Left kidney (tissue), 8 donors: ENCODE results near the gene RRM2. TPM values are rescaled to one million over a fixed set of nuclear protein-coding genes. Genes with fewer than 3 reads are reported as not detected.
A peak's percentile ranks its signal among the peaks of the same experiment; 100 is the strongest.

Experiments
- DNase-seq: peaks from one replicate; pipeline ENCODE4 v3.0.0-alpha.2; 2013
- long read RNA-seq, 8 donors: transcript quantifications; one replicate each; lab custom pipeline, GENCODE V29; 2026
- polyA plus RNA-seq: library from polyadenylated mRNA; unstranded; fragments of 120-200 nt; gene quantifications from one replicate; pipeline ENCODE4 v1.2.1, GENCODE V29; 2013; ENCODE audit not compliant: insufficient read length

The RRM2 gene
- polyA plus RNA-seq: 83.6 TPM
- long read RNA-seq, donor 1, transcript RRM2-202 (10 exons, 3,673 nt): major isoform, 18 of 21 reads
- long read RNA-seq, donor 1, partial matches to known transcripts: 0 of 21 reads
- long read RNA-seq, donor 1, other reads (novel, unspliced or antisense): 0 of 21 reads
- long read RNA-seq, donor 2, transcript RRM2-202 (10 exons, 3,673 nt): major isoform, 9 of 10 reads
- long read RNA-seq, donor 2, partial matches to known transcripts: 0 of 10 reads
- long read RNA-seq, donor 2, other reads (novel, unspliced or antisense): 0 of 10 reads
- long read RNA-seq, donor 3, transcript RRM2-202 (10 exons, 3,673 nt): major isoform, 12 of 12 reads
- long read RNA-seq, donor 3, partial matches to known transcripts: 0 of 12 reads
- long read RNA-seq, donor 3, other reads (novel, unspliced or antisense): 0 of 12 reads
- long read RNA-seq, donor 4, partial matches to known transcripts: 0 of 1 reads
- long read RNA-seq, donor 4, other reads (novel, unspliced or antisense): 0 of 1 reads
- long read RNA-seq, donor 5, transcript RRM2-202 (10 exons, 3,673 nt): major isoform, 14 of 16 reads
- long read RNA-seq, donor 5, partial matches to known transcripts: 0 of 16 reads
- long read RNA-seq, donor 5, other reads (novel, unspliced or antisense): 0 of 16 reads
- long read RNA-seq, donor 6, transcript RRM2-202 (10 exons, 3,673 nt): major isoform, 16 of 18 reads
- long read RNA-seq, donor 6, partial matches to known transcripts: 0 of 18 reads
- long read RNA-seq, donor 6, other reads (novel, unspliced or antisense): 0 of 18 reads
- long read RNA-seq, donor 7, transcript RRM2-211 (1 exons, 332 nt): minor isoform, 5 of 20 reads
- long read RNA-seq, donor 7, transcript RRM2-202 (10 exons, 3,673 nt): major isoform, 12 of 20 reads
- long read RNA-seq, donor 7, partial matches to known transcripts: 0 of 20 reads
- long read RNA-seq, donor 7, other reads (novel, unspliced or antisense): 0 of 20 reads
- long read RNA-seq, donor 8, partial matches to known transcripts: 0 of 3 reads
- long read RNA-seq, donor 8, other reads (novel, unspliced or antisense): 0 of 3 reads

DNA sequence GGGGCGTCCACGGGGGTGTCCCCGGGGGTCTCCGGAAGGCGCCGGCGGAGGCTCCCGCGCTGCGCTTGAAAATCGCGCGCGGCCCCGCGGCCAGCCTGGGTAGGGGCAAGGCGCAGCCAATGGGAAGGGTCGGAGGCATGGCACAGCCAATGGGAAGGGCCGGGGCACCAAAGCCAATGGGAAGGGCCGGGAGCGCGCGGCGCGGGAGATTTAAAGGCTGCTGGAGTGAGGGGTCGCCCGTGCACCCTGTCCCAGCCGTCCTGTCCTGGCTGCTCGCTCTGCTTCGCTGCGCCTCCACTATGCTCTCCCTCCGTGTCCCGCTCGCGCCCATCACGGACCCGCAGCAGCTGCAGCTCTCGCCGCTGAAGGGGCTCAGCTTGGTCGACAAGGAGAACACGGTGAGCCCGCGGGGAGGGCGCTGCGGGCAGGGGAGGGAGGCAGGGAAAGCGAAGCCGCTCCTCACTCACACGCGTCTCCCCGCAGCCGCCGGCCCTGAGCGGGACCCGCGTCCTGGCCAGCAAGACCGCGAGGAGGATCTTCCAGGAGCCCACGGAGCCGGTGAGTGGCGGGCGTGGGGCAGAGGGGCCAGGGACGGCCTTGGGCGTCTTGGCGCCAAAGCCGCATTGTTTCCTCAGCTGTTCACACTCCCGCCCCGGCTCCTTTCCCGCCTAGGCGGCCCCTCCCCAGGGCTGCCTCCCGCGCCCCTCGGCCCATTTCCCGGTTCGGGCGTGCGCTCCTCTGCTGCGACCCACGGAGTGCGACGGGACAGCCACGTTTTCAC, at the start of gene RRM2:
RRM2 (plus strand) TSS at position 240 of the 781 bp plus-strand sequence; CDS start at position 300, 60 bp downstream.
- DNase-seq: peak; percentile 93

- DNase-seq: no peak
These were observed 48.8 kb upstream of the RRM2 start for GRCh38 chr2:10073706-10074105.

- no peak for DNase-seq
These were observed 47.4 kb upstream of the RRM2 start for GRCh38 chr2:10075101-10075500.

DNA sequence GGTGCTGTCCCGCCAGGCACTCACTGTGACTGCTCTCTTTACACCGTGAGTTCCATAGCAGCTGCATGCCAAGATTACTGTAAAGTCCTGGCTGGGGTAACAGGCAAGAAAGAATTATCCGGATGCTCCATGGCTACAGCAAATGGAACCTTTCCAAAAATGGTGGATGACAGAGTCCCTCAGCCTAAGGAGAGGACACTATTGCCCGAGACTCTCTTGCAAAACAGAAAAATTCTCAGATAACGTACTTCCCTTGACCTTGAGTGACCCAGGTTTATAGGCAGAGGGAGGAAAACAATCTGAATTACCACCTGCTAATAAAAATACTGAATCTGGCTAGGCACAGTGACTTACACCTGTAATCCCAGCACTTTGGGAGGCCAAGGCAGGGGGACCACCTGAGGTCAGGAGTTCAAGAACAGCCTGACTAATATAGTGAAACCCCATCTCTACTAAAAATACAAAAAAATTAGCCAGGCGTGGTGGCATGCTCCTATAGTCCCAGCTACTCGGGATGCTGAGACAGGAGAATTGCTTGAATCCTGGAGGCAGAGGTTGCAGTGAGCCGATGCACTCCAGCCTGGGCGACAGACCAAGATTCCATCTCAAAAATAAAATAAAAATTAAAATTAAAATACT, 46.8 kb upstream of the RRM2 start:
- DNase-seq: no peak

- DNase-seq: no peak
These were observed 46.0 kb upstream of the RRM2 start for GRCh38 chr2:10076511-10076910.

GRCh38 chr2:10076988-10077527, 45.5 kb upstream of the RRM2 start:
- no peak for DNase-seq

DNA sequence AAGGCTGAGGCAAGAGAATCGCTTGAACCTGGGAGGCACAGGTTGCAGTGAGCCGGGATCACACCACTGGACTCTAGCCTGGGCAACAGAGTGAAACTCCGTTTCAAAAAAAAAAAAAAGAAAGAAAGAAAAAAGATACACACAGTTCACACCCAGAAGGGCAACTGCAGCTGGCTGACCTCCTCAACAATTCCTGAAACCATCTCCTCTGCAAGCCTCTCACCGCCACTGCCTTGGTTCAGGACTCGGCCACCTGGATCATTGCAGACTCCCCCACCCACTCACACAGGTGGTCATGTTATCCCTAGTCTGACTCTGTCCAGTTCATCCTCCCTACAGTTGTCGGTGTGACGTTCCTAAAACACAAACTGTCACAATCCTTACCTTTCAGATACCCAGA, 44.5 kb upstream of the RRM2 start:
- no peak for DNase-seq

DNA sequence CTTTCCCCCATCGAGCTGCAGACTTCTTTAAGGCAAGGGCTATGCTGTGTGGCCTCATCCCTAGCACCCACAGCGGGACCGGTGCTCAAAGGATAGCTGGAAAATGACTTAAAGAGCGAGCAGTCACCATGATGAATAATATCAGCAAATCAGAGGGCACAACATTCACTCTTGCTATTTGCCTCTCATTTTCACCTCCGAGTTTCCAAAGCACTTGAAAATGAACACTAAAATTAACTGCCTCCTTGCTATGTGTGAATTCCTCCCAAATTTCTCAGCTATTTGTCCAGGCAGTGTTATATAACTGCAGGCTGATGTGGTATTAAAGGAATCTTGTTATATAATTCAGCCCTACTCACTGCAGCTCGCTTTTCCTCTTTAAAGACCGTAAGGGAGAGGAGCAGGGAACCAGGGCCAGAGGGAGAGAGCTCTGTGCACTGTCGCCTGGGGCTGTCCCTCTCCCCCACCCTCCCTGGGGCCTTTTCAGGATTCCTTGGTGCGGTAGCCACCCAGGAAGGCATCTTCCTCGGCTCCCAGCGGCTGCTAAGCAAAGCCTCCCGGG, 43.8 kb upstream of the RRM2 start:
- no peak for DNase-seq

- DNase-seq: no peak
These were observed 43.2 kb upstream of the RRM2 start for GRCh38 chr2:10079266-10079869.

GRCh38 chr2:10079870-10080535, 42.5 kb upstream of the RRM2 start, which contains the start of gene CYS1:
Gene CYS1 (minus strand): TSS chr2:10080411. CDS start chr2:10080223, 188 bp downstream.
- no peak for DNase-seq

GRCh38 chr2:10080536-10081304, 41.8 kb upstream of the RRM2 start:
- no peak for DNase-seq

DNA sequence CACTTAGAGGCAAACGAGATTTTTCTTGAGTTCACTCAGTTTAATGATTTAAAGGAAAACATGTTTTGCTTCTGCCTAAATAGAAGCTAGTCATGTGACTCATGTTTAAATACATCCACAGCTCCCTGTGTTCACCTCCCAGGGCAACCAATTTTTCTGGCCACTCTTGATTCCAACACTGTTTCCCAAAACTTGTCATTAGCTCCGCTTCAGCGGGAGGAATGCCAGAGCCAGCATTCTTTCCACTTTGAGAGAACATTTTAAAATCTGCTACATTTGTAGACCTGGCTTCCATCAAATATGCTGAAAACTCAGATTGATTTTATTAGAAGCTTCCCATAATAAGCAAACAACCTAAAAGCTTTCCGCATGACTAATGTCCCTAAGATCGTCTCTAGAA, 39.5 kb upstream of the RRM2 start:
- DNase-seq: no peak

DNA sequence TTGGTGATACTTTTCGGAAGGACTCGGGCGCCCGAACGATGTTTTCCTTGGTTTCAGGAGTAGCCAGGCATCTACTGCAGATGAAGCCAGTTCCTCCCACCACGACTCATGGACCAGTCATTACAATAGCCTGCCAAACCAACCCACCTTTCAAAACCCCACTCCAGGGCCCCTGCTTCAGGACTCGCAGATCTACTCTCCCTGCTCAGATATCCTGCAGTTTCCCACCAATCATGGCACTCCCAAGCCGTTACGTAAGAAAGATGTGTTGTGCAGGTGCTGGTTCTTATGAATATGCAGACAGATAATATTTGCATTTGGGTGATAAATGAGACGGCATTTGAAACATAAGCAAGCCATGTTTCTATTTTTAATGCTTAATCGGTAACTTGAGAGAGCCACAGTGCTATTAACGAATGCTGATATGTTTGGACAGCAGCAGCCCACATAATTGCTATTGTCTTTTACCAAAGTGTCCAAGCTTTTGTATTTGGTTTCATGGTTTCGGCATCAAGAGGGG, 38.8 kb upstream of the RRM2 start:
- no peak for DNase-seq

- no peak for DNase-seq
These were observed 38.2 kb upstream of the RRM2 start for GRCh38 chr2:10084223-10084865.

GRCh38 chr2:10085043-10085667, 37.4 kb upstream of the RRM2 start:
- no peak for DNase-seq

DNA sequence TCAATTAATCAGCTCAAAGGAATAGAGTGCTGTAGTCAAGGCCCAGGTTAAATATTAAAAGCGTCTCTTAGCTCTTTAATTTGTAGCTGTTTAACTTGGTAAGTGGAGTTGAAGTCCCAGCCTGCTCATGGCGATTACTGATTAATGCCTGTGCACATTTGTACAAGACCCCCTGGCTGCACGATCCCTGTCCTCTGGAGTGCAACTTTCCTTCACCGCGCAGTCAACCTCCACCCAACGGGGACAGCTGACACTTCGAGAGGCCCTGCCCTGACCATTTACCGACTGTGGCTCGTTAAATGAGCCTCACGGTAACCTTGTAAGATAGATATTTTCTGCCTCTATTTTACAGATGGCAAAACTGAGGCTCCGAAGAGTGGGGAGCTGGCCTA, 36.9 kb upstream of the RRM2 start:
- no peak for DNase-seq

- no peak for DNase-seq
These were observed 35.6 kb upstream of the RRM2 start for GRCh38 chr2:10086950-10087349.

- DNase-seq: no peak
These were observed 35.2 kb upstream of the RRM2 start for GRCh38 chr2:10087360-10087759.
